HG02981 (cell line): ENCODE results near the gene CRYBG3.

Experiments
- ATAC-seq: cut with Tn5 transposase; IDR thresholded peaks from one replicate; pipeline ENCODE4 v1.9.1; 2021; ENCODE audit warnings: mild to moderate bottlenecking, moderate library complexity; ENCODE audit not compliant: unreplicated experiment

Gene CRYBG3

GRCh38 chr3:97835761-97836160 is 13.9 kb downstream of the CRYBG3 start:
- ATAC-seq, result no peak

- no peak for ATAC-seq
Measured at GRCh38 chr3:97838393-97838792, 16.6 kb downstream of the CRYBG3 start.

GRCh38 chr3:97839944-97840343 is 18.1 kb downstream of the CRYBG3 start:
- ATAC-seq, result no peak

GRCh38 chr3:97841304-97841703 is 19.5 kb downstream of the CRYBG3 start:
- ATAC-seq, result no peak

- no peak for ATAC-seq
Measured at GRCh38 chr3:97841956-97842355, 20.1 kb downstream of the CRYBG3 start.

- ATAC-seq, result no peak
Measured at GRCh38 chr3:97848779-97849178, 27.0 kb downstream of the CRYBG3 start.

GRCh38 chr3:97857401-97857800 is 35.6 kb downstream of the CRYBG3 start:
- no peak for ATAC-seq

- ATAC-seq, result no peak
Measured at GRCh38 chr3:97860364-97860763, 38.6 kb downstream of the CRYBG3 start.

- no peak for ATAC-seq
Measured at GRCh38 chr3:97862582-97862981, 40.8 kb downstream of the CRYBG3 start.

GRCh38 chr3:97863031-97863430 is 41.2 kb downstream of the CRYBG3 start:
- ATAC-seq, result no peak

GRCh38 chr3:97863775-97864174 is 42.0 kb downstream of the CRYBG3 start:
- ATAC-seq, result no peak

- ATAC-seq, result no peak
Measured at GRCh38 chr3:97871186-97871585, 49.4 kb downstream of the CRYBG3 start.

- no peak for ATAC-seq
Measured at GRCh38 chr3:97871801-97872524, 50.2 kb downstream of the CRYBG3 start.

GRCh38 chr3:97872525-97873042 is 50.8 kb downstream of the CRYBG3 start:
- no peak for ATAC-seq

GRCh38 chr3:97880267-97880666 is 58.5 kb downstream of the CRYBG3 start:
- no peak for ATAC-seq

- ATAC-seq, result no peak
Measured at GRCh38 chr3:97882975-97883598, 61.3 kb downstream of the CRYBG3 start.

- no peak for ATAC-seq
Measured at GRCh38 chr3:97883736-97884135, 61.9 kb downstream of the CRYBG3 start.

GRCh38 chr3:97884586-97885123 is 62.8 kb downstream of the CRYBG3 start:
- ATAC-seq, result no peak

GRCh38 chr3:97885931-97886824 is 64.4 kb downstream of the CRYBG3 start:
- ATAC-seq, result no peak

- ATAC-seq, result no peak
Measured at GRCh38 chr3:97889814-97890213, 68.0 kb downstream of the CRYBG3 start.

- no peak for ATAC-seq
Measured at GRCh38 chr3:97892852-97893251, 71.0 kb downstream of the CRYBG3 start.
